EH (cell line): ENCODE results near the gene ARHGAP15.

Experiments used
- DNase-seq: peaks from one replicate; pipeline ENCODE4 v3.0.0-alpha.2; 2015; ENCODE audit warnings: low read depth

ARHGAP15 gene

GRCh38 chr2:143171817-143172216 is 42.6 kb downstream of the ARHGAP15 start:
- DNase-seq = peak; percentile 38

- DNase-seq = no peak
Measured at GRCh38 chr2:143175438-143175837, 46.2 kb downstream of the ARHGAP15 start.

- no peak for DNase-seq
Measured at GRCh38 chr2:143176606-143177005, 47.4 kb downstream of the ARHGAP15 start.

GRCh38 chr2:143177096-143177786 is 48.0 kb downstream of the ARHGAP15 start:
- no peak for DNase-seq

- no peak for DNase-seq
Measured at GRCh38 chr2:143181494-143181893, 52.3 kb downstream of the ARHGAP15 start.

- no peak for DNase-seq
Measured at GRCh38 chr2:143182649-143183048, 53.4 kb downstream of the ARHGAP15 start.

GRCh38 chr2:143183804-143184463 is 54.7 kb downstream of the ARHGAP15 start:
- no peak for DNase-seq

- no peak for DNase-seq
Measured at GRCh38 chr2:143186876-143187275, 57.7 kb downstream of the ARHGAP15 start.

GRCh38 chr2:143190431-143190830 is 61.2 kb downstream of the ARHGAP15 start:
- DNase-seq = no peak

GRCh38 chr2:143192106-143192505 is 62.9 kb downstream of the ARHGAP15 start:
- no peak for DNase-seq

- no peak for DNase-seq
Measured at GRCh38 chr2:143192716-143193115, 63.5 kb downstream of the ARHGAP15 start.

GRCh38 chr2:143193121-143193520 is 63.9 kb downstream of the ARHGAP15 start:
- DNase-seq = no peak

- DNase-seq = no peak
Measured at GRCh38 chr2:143195511-143195910, 66.3 kb downstream of the ARHGAP15 start.

GRCh38 chr2:143204062-143204461 is 74.8 kb downstream of the ARHGAP15 start:
- DNase-seq = no peak

- DNase-seq = peak; percentile 29
Measured at GRCh38 chr2:143205106-143205764, 76.0 kb downstream of the ARHGAP15 start.

- DNase-seq = no peak
Measured at GRCh38 chr2:143209570-143210445, 80.6 kb downstream of the ARHGAP15 start.

GRCh38 chr2:143210446-143210819 is 81.2 kb downstream of the ARHGAP15 start:
- DNase-seq = no peak

- no peak for DNase-seq
Measured at GRCh38 chr2:143217512-143218115, 88.4 kb downstream of the ARHGAP15 start.

- no peak for DNase-seq
Measured at GRCh38 chr2:143218621-143219020, 89.4 kb downstream of the ARHGAP15 start.

- no peak for DNase-seq
Measured at GRCh38 chr2:143219266-143219665, 90.0 kb downstream of the ARHGAP15 start.

GRCh38 chr2:143223556-143223955 is 94.3 kb downstream of the ARHGAP15 start:
- no peak for DNase-seq

- no peak for DNase-seq
Measured at GRCh38 chr2:143225931-143226330, 96.7 kb downstream of the ARHGAP15 start.
